ENCODE measurements around the gene NOS1AP. TPM values are rescaled to one million over a fixed set of nuclear protein-coding genes. Genes with fewer than 3 reads are reported as not detected.

The NOS1AP gene
- total RNA-seq, 1 experiment from 2014 or later = 14.7 TPM

DNA sequence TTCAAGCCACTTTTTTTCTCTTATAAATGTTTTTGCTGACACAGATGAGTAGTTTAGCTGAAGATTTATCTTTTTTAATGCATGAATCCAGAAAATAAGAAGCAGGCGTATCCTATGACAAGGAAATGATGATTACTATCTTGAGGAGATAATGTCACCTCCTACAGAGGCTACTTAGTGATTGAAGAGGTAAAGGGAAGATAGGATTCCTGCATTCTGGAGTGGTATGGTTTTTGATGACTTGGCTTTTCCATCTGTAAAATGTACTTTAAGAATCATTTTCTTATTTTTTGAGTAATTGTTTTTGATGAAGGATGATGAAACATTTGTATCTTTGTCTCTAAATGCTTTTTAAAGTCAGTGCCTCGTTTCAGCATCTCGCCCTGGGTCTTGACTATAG lies 184.3 kb downstream of the NOS1AP start:
- POLR2A ChIA-PET = no interaction called here
- CTCF ChIA-PET = no interaction called here
- ATAC-seq (no peak), DNase-seq (ENCODE audit: low spot score) (no peak)
- Mint-ChIP-seq H3K4me1 (peaks cover 44% of the 10 kb centered on the region), H3K27ac (no peak overlapping the region), H3K9me3 (no peaks in the 10 kb centered on the region), H3K27me3 (ENCODE audit: low read depth) (no peaks in the 10 kb centered on the region), H3K36me3 (no peaks in the 10 kb centered on the region), H3K4me3 (no peak overlapping the region)
- TF ChIP-seq PRRX2 (CRISPR knock-in tag; IDR thresholded peaks at IDR 0.05) (no peak), ZNF138 (CRISPR knock-in tag; conservative IDR thresholded peaks at IDR 0.05) (no peak), ZNF121 (CRISPR knock-in tag; IDR thresholded peaks at IDR 0.05) (no peak), IRF1 (CRISPR knock-in tag; IDR thresholded peaks at IDR 0.05) (no peak), IRF2 (CRISPR knock-in tag; IDR thresholded peaks at IDR 0.05; ENCODE audit: borderline replicate concordance, low read depth) (no peak), ZNF232 (CRISPR knock-in tag; IDR thresholded peaks at IDR 0.05) (no peak), JUN (CRISPR knock-in tag; IDR thresholded peaks at IDR 0.05) (no peak), NFYB (CRISPR knock-in tag; conservative IDR thresholded peaks at IDR 0.05; ENCODE audit: low read depth) (no peak)
- TF ChIP-seq, protein P1, sequence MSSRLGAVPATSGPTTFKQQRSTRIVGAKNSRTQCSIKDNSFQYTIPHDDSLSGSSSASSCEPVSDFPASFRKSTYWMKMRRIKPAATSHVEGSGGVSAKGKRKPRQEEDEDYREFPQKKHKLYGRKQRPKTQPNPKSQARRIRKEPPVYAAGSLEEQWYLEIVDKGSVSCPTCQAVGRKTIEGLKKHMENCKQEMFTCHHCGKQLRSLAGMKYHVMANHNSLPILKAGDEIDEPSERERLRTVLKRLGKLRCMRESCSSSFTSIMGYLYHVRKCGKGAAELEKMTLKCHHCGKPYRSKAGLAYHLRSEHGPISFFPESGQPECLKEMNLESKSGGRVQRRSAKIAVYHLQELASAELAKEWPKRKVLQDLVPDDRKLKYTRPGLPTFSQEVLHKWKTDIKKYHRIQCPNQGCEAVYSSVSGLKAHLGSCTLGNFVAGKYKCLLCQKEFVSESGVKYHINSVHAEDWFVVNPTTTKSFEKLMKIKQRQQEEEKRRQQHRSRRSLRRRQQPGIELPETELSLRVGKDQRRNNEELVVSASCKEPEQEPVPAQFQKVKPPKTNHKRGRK (CRISPR knock-in tag; IDR thresholded peaks at IDR 0.05; ENCODE audit: borderline replicate concordance) = no peak
- TF ChIP-seq, protein P2, sequence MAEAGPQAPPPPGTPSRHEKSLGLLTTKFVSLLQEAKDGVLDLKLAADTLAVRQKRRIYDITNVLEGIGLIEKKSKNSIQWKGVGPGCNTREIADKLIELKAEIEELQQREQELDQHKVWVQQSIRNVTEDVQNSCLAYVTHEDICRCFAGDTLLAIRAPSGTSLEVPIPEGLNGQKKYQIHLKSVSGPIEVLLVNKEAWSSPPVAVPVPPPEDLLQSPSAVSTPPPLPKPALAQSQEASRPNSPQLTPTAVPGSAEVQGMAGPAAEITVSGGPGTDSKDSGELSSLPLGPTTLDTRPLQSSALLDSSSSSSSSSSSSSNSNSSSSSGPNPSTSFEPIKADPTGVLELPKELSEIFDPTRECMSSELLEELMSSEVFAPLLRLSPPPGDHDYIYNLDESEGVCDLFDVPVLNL (CRISPR knock-in tag; IDR thresholded peaks at IDR 0.05; ENCODE audit: borderline replicate concordance, low read depth) = no peak
- TF ChIP-seq, protein P3, sequence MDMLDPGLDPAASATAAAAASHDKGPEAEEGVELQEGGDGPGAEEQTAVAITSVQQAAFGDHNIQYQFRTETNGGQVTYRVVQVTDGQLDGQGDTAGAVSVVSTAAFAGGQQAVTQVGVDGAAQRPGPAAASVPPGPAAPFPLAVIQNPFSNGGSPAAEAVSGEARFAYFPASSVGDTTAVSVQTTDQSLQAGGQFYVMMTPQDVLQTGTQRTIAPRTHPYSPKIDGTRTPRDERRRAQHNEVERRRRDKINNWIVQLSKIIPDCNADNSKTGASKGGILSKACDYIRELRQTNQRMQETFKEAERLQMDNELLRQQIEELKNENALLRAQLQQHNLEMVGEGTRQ (CRISPR knock-in tag; IDR thresholded peaks at IDR 0.05) = no peak

- CTCF ChIA-PET = no interaction called here
- H3K27ac Mint-ChIP-seq = no peak overlapping the region
- no peak for ATAC-seq
Measured at GRCh38 chr1:162256287-162256686, 186.8 kb downstream of the NOS1AP start.

DNA sequence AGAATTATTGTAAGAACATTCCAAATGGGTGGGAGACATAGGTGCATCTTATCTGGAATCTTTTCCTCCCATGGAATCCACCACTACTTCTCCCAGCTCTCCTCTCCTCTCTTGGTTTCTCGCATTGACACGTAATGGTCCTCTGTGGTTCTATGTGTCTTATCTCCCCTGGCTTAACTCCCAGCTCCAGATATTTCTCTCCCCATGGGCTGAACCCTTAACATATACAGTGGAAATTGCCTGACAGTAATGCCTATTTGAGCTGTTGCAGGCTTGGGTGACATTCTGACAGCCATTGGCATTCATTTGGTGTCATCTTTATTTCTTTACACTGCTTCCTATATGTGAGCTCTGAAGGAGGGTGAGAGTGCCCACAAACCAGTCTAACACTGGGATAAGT lies 188.9 kb downstream of the NOS1AP start:
- Mint-ChIP-seq H3K36me3 (no peaks in the 10 kb centered on the region), H3K9me3 (peaks cover 4% of the 10 kb centered on the region), H3K4me1 (peaks cover 19% of the 10 kb centered on the region), H3K27me3 (ENCODE audit: low read depth) (no peaks in the 10 kb centered on the region), H3K4me3 (no peak overlapping the region), H3K27ac (no peak overlapping the region)
- POLR2A ChIA-PET = no interaction called here
- no peak for ATAC-seq
- no peak for DNase-seq (ENCODE audit: low spot score)
- CTCF ChIA-PET = interaction anchor here (1.4 to 1.6 kb wide), 2 partner anchors 202 to 221 kb away, joined by 4 to 6 read pairs; no protein-coding TSS in a partner anchor
- no peak for TF ChIP-seq ARID4B (CRISPR knock-in tag; IDR thresholded peaks at IDR 0.05; ENCODE audit: borderline replicate concordance)
- TF ChIP-seq NR2C2 (CRISPR knock-in tag; IDR thresholded peaks at IDR 0.05) = no peak
- TF ChIP-seq ATF1 (CRISPR knock-in tag; IDR thresholded peaks at IDR 0.05) = no peak
- TF ChIP-seq TCF7 (CRISPR knock-in tag; IDR thresholded peaks at IDR 0.05; ENCODE audit: low read depth) = no peak
- TF ChIP-seq PREB (CRISPR knock-in tag; IDR thresholded peaks at IDR 0.05; ENCODE audit: borderline replicate concordance) = no peak
- TF ChIP-seq TP53 (CRISPR knock-in tag; IDR thresholded peaks at IDR 0.05) = no peak
- TF ChIP-seq, protein P3 (CRISPR knock-in tag; IDR thresholded peaks at IDR 0.05) = no peak
- TF ChIP-seq, protein P4, sequence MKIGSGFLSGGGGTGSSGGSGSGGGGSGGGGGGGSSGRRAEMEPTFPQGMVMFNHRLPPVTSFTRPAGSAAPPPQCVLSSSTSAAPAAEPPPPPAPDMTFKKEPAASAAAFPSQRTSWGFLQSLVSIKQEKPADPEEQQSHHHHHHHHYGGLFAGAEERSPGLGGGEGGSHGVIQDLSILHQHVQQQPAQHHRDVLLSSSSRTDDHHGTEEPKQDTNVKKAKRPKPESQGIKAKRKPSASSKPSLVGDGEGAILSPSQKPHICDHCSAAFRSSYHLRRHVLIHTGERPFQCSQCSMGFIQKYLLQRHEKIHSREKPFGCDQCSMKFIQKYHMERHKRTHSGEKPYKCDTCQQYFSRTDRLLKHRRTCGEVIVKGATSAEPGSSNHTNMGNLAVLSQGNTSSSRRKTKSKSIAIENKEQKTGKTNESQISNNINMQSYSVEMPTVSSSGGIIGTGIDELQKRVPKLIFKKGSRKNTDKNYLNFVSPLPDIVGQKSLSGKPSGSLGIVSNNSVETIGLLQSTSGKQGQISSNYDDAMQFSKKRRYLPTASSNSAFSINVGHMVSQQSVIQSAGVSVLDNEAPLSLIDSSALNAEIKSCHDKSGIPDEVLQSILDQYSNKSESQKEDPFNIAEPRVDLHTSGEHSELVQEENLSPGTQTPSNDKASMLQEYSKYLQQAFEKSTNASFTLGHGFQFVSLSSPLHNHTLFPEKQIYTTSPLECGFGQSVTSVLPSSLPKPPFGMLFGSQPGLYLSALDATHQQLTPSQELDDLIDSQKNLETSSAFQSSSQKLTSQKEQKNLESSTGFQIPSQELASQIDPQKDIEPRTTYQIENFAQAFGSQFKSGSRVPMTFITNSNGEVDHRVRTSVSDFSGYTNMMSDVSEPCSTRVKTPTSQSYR (CRISPR knock-in tag; IDR thresholded peaks at IDR 0.05) = no peak

More at GRCh38 chr1:162256287-162256686, 186.8 kb downstream of the NOS1AP start:
- no peak for DNase-seq (ENCODE audit: low spot score)
- H3K4me3 Mint-ChIP-seq = no peak overlapping the region
- POLR2A ChIA-PET = no interaction called here
- H3K36me3 Mint-ChIP-seq = no peaks in the 10 kb centered on the region
- peaks cover 19% of the 10 kb centered on the region for H3K4me1 Mint-ChIP-seq
- no peaks in the 10 kb centered on the region for H3K9me3 Mint-ChIP-seq
- H3K27me3 Mint-ChIP-seq (ENCODE audit: low read depth) = no peaks in the 10 kb centered on the region
- TF ChIP-seq RORB (CRISPR knock-in tag; IDR thresholded peaks at IDR 0.05) (no peak), ZNF138 (CRISPR knock-in tag; conservative IDR thresholded peaks at IDR 0.05) (no peak)

Measured in WTC11 (cell line).